Measurements from ENCODE around the gene DPCD. TPM values are rescaled to one million over a fixed set of nuclear protein-coding genes. Genes with fewer than 3 reads are reported as not detected.

The DPCD gene
- total and polyA plus RNA-seq, 2 experiments from 2014 or later = 161 to 257 TPM

DNA sequence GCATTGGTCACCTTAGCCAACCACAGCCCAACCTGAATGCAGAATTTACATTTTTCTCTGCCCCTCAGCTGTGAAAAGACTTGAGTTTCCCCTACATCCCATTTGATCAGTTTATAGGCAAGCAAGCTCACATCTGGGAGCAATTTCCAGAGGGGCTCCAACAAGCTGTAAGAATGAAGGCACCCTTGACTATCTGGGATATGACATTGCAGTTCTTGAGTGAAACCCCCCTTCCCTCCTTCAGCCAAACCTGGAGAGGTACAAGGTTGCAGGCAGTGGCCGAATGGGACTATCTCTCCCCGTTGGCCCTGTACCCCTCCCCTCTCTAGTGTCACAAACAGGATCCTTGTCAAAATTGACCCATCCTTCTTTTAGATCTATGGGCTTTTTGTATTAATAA lies 30.6 kb upstream of the DPCD start:
- no peaks in the 10 kb centered on the region for H3K4me1 ChIP-seq (ENCODE audit: low read depth)
- TF ChIP-seq, protein P1, sequence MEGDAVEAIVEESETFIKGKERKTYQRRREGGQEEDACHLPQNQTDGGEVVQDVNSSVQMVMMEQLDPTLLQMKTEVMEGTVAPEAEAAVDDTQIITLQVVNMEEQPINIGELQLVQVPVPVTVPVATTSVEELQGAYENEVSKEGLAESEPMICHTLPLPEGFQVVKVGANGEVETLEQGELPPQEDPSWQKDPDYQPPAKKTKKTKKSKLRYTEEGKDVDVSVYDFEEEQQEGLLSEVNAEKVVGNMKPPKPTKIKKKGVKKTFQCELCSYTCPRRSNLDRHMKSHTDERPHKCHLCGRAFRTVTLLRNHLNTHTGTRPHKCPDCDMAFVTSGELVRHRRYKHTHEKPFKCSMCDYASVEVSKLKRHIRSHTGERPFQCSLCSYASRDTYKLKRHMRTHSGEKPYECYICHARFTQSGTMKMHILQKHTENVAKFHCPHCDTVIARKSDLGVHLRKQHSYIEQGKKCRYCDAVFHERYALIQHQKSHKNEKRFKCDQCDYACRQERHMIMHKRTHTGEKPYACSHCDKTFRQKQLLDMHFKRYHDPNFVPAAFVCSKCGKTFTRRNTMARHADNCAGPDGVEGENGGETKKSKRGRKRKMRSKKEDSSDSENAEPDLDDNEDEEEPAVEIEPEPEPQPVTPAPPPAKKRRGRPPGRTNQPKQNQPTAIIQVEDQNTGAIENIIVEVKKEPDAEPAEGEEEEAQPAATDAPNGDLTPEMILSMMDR (IDR thresholded peaks at IDR 0.05; ENCODE audit: low read depth, low read length) = no peak
- no peak overlapping the region for H3K27ac ChIP-seq
- DNase-seq (ENCODE audit: low read depth in 1 of 2, low spot score in 1 of 2) = no peak
- H3K4me3 ChIP-seq = no peak overlapping the region
- H3K9me3 ChIP-seq (ENCODE audit: low read depth) = no peaks in the 10 kb centered on the region
- H3K27me3 ChIP-seq = no peaks in the 10 kb centered on the region
- H3K36me3 ChIP-seq = peaks cover 5% of the 10 kb centered on the region

DNA sequence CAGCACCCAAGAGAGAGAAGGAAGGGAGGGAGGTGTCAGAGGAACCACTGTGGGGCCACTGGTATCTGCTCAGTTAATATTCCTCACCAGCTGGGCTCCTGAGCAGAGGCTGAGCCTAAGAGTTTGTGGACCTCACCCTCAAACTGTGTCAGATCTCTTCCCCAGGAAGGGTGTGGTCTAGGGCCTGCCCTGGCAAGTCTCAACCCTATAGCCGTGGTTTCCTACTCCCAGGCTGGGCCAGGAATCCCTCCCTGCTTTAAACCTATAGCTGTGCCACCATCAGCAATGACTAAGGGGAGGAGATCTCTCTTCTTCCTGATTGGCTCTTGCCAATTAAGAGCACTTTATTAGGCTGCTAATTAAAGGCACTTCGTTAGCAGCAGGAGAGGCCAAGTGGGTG lies 29.9 kb upstream of the DPCD start:
- H3K9me3 ChIP-seq (ENCODE audit: low read depth) = no peaks in the 10 kb centered on the region
- DNase-seq (ENCODE audit: low read depth in 1 of 2, low spot score in 1 of 2) = no peak
- no peak overlapping the region for H3K4me3 ChIP-seq
- H3K4me1 ChIP-seq (ENCODE audit: low read depth) = no peaks in the 10 kb centered on the region
- H3K36me3 ChIP-seq = peaks cover 3% of the 10 kb centered on the region
- H3K27me3 ChIP-seq = no peaks in the 10 kb centered on the region
- TF ChIP-seq, protein P1 (IDR thresholded peaks at IDR 0.05; ENCODE audit: low read depth, low read length) = no peak
- H3K27ac ChIP-seq = no peak overlapping the region

DNA sequence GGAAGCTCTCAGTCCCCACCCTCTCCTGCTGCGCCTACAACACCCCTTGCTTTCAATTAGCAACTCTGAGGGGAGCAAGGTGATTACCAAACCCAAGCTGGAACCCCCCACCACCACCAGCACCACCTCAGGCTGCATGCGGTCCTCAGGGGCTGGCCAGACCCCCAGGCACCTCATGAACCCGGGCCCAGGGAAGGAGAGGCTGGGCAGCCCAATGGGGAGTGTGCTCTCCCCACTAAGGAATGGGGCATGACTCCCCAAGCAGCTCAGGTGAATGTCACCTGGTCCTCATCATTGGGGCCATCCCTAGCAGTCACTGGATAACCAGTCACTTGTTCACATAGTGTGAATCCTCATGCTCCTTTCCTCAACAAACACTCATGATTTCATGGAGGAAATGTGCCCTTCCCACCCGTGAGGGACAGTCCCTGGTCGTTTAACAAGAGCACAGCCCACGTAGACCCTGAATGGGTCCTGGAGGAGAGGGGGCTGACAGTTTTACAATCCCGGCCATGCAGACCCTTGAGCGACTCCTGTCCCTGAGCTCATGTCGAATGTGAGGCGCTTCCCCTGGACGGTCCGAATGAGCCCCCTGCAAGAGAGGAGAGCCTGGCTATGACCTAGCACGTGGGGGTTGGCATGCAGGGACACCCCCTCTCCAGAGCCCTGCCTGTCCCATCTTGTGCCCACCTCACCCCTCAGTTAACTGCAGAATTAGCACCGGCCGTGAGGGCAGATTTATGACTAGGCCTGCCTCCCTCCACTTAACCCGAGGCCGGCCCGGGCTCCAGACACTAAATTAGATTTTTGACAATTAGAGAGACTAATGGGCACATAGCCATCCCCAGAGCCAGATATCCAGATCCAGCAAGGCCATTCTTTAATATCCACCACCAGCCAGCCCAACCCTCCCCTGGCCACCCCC lies 29.2 kb upstream of the DPCD start:
- H3K27ac ChIP-seq = no peak overlapping the region
- no peak for DNase-seq (ENCODE audit: low read depth in 1 of 2, low spot score in 1 of 2)
- H3K4me3 ChIP-seq = no peak overlapping the region
- no peaks in the 10 kb centered on the region for H3K27me3 ChIP-seq
- H3K9me3 ChIP-seq (ENCODE audit: low read depth) = no peaks in the 10 kb centered on the region
- no peaks in the 10 kb centered on the region for H3K4me1 ChIP-seq (ENCODE audit: low read depth)
- H3K36me3 ChIP-seq = peaks cover 3% of the 10 kb centered on the region
- TF ChIP-seq, protein P1 (IDR thresholded peaks at IDR 0.05; ENCODE audit: low read depth, low read length) = no peak

DNA sequence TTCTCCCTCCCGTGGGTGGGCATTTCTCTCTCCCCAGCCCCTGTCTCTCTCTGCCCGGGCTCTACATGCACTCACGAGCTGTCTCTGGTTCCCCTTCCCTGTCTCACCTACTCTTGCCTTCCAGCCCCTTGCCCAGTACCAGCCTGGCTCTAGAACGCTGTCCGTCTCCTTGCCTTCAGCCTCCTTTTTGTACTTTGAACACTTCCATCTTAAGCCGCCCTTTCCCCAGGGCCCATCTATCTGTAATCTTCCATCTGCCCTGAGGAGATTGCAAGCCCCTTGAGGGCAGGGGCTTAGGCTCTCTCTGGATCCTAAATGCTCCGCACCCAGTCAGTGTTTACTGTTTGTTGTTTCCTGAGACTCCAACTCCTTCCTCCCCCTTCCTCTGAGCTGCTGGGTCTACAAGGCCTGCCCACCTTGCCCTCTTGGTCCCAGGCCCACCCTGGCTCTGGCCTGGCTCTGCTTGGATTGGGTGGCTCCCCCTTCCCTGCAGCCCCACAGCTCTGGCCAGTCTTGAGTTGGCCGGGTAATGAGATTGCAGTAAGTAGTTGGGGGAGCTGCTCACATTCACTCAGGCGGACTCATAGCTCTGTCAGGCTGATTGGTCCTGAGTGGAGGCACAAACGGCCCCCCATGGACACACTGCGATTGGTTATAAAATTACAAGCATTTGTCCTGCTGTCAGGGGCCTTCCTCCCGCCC lies 28.4 kb upstream of the DPCD start:
- Histone ChIP-seq H3K4me3 (no peak overlapping the region), H3K27me3 (no peaks in the 10 kb centered on the region), H3K4me1 (ENCODE audit: low read depth) (no peaks in the 10 kb centered on the region), H3K36me3 (peaks cover 3% of the 10 kb centered on the region), H3K9me3 (ENCODE audit: low read depth) (no peaks in the 10 kb centered on the region), H3K27ac (no peak overlapping the region)
- TF ChIP-seq, protein P1 (IDR thresholded peaks at IDR 0.05; ENCODE audit: low read depth, low read length) = no peak
- DNase-seq (ENCODE audit: low read depth in 1 of 2, low spot score in 1 of 2) = no peak

DNA sequence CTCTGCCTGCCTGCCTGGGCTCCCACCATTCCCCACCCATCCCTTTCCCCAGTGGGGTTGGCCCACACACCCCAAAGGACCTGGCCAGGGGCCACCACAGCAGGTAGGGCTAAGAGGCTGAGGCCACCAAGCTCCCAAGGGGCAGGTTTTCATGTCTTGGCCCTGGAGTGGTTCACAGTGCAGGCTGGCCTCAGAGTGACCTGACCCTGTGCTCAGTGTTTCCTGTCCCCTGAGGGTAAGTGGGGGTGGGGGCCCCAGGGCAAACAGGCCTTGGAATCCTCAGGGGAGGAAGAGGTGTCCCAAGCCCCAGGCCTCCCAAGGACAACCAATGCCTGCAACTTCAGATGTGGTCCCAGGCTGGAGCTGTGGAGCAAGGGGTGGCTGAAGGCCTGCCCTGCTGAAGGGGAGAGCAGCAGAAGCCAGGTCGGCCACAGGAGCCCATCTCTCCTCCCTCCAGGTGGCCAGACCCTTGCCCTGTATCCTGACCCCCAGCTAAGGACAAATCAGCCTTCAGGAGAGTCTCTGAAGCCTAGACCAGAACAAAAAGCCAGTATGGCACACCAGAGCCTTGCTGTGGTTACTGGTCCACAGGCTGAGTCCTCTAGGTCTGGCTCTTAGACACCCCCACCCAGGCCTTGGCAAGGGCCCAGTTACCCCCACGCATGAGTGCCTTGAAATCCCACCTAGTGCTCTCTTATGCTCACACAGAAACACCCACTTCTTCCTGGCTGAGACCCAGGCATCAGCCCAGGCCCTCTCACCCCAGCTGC lies 27.6 kb upstream of the DPCD start:
- Histone ChIP-seq H3K4me3 (no peak overlapping the region), H3K27me3 (no peaks in the 10 kb centered on the region), H3K4me1 (ENCODE audit: low read depth) (no peaks in the 10 kb centered on the region), H3K36me3 (peaks cover 3% of the 10 kb centered on the region), H3K9me3 (ENCODE audit: low read depth) (no peaks in the 10 kb centered on the region), H3K27ac (no peak overlapping the region)
- TF ChIP-seq, protein P1 (IDR thresholded peaks at IDR 0.05; ENCODE audit: low read depth, low read length) = no peak
- peak in 1 of 2 donors; percentile 23 for DNase-seq (ENCODE audit: low read depth in 1 of 2, low spot score in 1 of 2)

Measured in cardiac muscle cell (in vitro differentiated cells and primary cell).